CD4-positive, alpha-beta T cell treated with Interleukin-4 for 4 hours (primary cell): ENCODE results near the gene FAM13B.

Source experiments
- DNase-seq: peaks from one replicate; pipeline ENCODE4 v3.0.0-alpha.2; 2020

FAM13B gene

DNA sequence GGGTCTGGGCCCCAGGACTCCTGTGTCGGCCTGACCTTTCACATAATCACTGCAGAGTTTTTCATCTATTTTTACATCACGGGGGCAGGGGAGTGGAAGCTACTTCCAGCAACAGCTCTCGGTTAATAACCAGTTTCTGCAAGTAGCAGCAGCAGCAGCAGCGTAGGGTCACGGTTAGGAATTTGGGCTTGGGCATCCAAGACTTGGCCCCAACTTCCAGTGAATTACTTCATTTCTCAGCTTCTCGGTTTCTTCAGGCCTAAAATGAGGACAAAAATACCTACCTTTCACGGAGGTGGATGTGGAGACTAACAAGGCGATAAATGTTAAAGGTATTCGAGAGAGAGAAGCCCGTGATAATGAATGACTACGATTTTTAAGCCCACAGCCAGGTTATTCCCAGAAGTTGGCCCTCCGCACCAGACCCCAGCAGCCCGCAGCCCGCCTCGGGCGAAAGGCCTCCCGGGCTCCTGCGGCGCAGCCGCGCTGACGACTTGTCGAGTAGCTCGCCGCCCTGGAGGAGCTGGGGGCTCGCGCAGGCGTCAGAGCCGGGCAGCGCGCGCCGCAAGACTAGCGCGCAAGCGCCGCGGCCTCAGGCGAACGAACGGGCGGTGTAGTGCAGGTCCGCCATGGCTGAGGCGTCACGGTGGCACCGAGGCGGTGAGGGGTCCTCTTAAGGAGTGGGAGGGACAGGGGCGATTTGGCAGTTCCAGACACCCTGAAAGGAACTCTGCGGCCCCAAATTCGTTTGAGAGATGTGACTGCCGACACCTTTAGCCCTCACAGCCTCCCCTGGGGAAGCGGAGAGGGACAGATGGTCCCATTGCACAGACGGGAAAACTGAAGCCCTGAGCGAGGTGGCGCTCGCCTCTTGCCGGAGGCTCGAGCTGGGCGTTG lies 143.8 kb downstream of the FAM13B start, which contains the start of gene PKD2L2:
PKD2L2 (plus strand) TSS at position 595 of the 897 bp plus-strand sequence; CDS start at position 630, 35 bp downstream.
- peak; percentile 86 for DNase-seq

DNA sequence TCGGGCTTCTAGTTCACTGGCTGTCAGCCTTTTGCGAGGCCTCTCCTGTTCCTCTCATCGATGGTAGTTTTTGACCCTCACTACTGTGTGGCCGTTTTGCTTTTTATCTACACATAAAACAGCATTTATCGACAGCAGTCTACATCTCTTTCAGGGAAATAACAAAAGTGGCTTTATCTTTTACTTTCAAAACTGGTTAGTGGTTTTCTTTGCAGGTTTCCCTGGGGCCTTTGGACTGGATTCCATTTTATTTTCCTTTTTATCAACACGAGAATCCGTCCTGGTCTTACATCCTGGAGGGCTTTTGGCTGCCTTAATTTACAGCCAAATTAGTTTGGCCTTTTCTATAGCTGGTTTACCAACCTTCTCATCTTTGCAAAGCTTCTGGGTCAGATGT lies 144.4 kb downstream of the FAM13B start:
- no peak for DNase-seq
